NCI-H446 (cell line): ENCODE data around the gene RAB26.

Experiments used
- DNase-seq, 2 experiments: peaks; one replicate each; lab custom pipeline; 2025; lab: John Stamatoyannopoulos, UW

Gene RAB26

GRCh38 chr16:2142942-2143877 is 5.2 kb upstream of the RAB26 start:
- no peak for DNase-seq

- no peak for DNase-seq
Measured at GRCh38 chr16:2143878-2144485, 4.4 kb upstream of the RAB26 start.

- DNase-seq = no peak
Measured at GRCh38 chr16:2145843-2146242, 2.6 kb upstream of the RAB26 start.

- DNase-seq = no peak
Measured at GRCh38 chr16:2147378-2147777, 1.0 kb upstream of the RAB26 start.

GRCh38 chr16:2148714-2149629 is 547 bp downstream of the RAB26 start:
- DNase-seq = peak in 1 of 2 experiments; percentile 32

- DNase-seq = no peak
Measured at GRCh38 chr16:2149630-2150417, 1.4 kb downstream of the RAB26 start.

GRCh38 chr16:2150418-2151187 is 2.2 kb downstream of the RAB26 start:
- peak; percentile 83 to 94 for DNase-seq

- no peak for DNase-seq
Measured at GRCh38 chr16:2151188-2152091, 3.0 kb downstream of the RAB26 start.

GRCh38 chr16:2152695-2153506 is 4.5 kb downstream of the RAB26 start:
- peak in 1 of 2 experiments; percentile 60 for DNase-seq

GRCh38 chr16:2154533-2155090 is 6.2 kb downstream of the RAB26 start:
- no peak for DNase-seq

- peak; percentile 98 to 99 for DNase-seq
Measured at GRCh38 chr16:2155091-2155950, 6.9 kb downstream of the RAB26 start, which contains the start of gene TRAF7. Gene TRAF7, plus strand, starts transcription at chr16:2155782. Its CDS starts 8,139 bp downstream, at chr16:2163921.

GRCh38 chr16:2155977-2156848 is 7.8 kb downstream of the RAB26 start:
- no peak for DNase-seq

- DNase-seq = no peak
Measured at GRCh38 chr16:2156849-2157224, 8.4 kb downstream of the RAB26 start.

- no peak for DNase-seq
Measured at GRCh38 chr16:2157480-2158261, 9.2 kb downstream of the RAB26 start.

GRCh38 chr16:2158262-2158638 is 9.8 kb downstream of the RAB26 start:
- DNase-seq = no peak
